NCI-H2227 treated with DMSO at 0.1 percent for 48 hours (cell line): ENCODE data around the gene ZNRD2.
A peak's percentile ranks its signal among the peaks of the same experiment; 100 is the strongest.

Experiments used
- DNase-seq: peaks from one replicate; lab custom pipeline; 2025; lab: John Stamatoyannopoulos, UW

Gene ZNRD2

GRCh38 chr11:65538232-65538914 lies 31.9 kb upstream of the ZNRD2 start:
- no peak for DNase-seq

GRCh38 chr11:65538915-65539743 lies 31.1 kb upstream of the ZNRD2 start:
- no peak for DNase-seq

- no peak for DNase-seq
Measured at GRCh38 chr11:65539744-65540289, 30.5 kb upstream of the ZNRD2 start.

- no peak for DNase-seq
Measured at GRCh38 chr11:65540290-65541092, 29.8 kb upstream of the ZNRD2 start.

- DNase-seq: no peak
Measured at GRCh38 chr11:65541093-65541982, 28.9 kb upstream of the ZNRD2 start.

- no peak for DNase-seq
Measured at GRCh38 chr11:65542738-65543390, 27.4 kb upstream of the ZNRD2 start.

GRCh38 chr11:65545853-65546216 lies 24.4 kb upstream of the ZNRD2 start:
- DNase-seq: peak; percentile 34

GRCh38 chr11:65546217-65546958 lies 23.9 kb upstream of the ZNRD2 start:
- peak; percentile 80 for DNase-seq

GRCh38 chr11:65547446-65548125 lies 22.7 kb upstream of the ZNRD2 start:
- no peak for DNase-seq

GRCh38 chr11:65548395-65548794 lies 21.9 kb upstream of the ZNRD2 start:
- DNase-seq: no peak

GRCh38 chr11:65549096-65549495 lies 21.2 kb upstream of the ZNRD2 start:
- DNase-seq: no peak

GRCh38 chr11:65551572-65552387 lies 18.5 kb upstream of the ZNRD2 start:
- no peak for DNase-seq

- no peak for DNase-seq
Measured at GRCh38 chr11:65552388-65552951, 17.8 kb upstream of the ZNRD2 start.

- no peak for DNase-seq
Measured at GRCh38 chr11:65553301-65554001, 16.8 kb upstream of the ZNRD2 start.

- DNase-seq: no peak
Measured at GRCh38 chr11:65554057-65554818, 16.0 kb upstream of the ZNRD2 start.

GRCh38 chr11:65554842-65555430 lies 15.3 kb upstream of the ZNRD2 start:
- no peak for DNase-seq
